Liver (tissue), 9 donors: Measurements from ENCODE around the gene MAMDC2. TPM values are rescaled to one million over a fixed set of nuclear protein-coding genes. Genes with fewer than 3 reads are reported as not detected.

Experiments
- DNase-seq: peaks from one replicate; pipeline ENCODE4 v3.0.0-alpha.2; 2017; ENCODE audit warnings: low spot score
- H3K27ac ChIP-seq, 2 donors: one replicate each; pipeline ENCODE4 v1.7.0; 2013; ENCODE audit warnings: inconsistent platforms in 2 of 2, low read length in 2 of 2, control low read depth in 1 of 2, low read depth in 1 of 2, mild to moderate bottlenecking in 1 of 2
- H3K27me3 ChIP-seq, 4 donors: one replicate each; pipeline versions ENCODE4 v1.6.1 to v1.7.0; 2013; ENCODE audit warnings: low read length in 3 of 4, inconsistent platforms in 1 of 4, mild to moderate bottlenecking in 1 of 4, moderate library complexity in 1 of 4; ENCODE audit not compliant: control insufficient read depth in 4 of 4, insufficient read depth in 4 of 4
- H3K36me3 ChIP-seq, 4 donors: one replicate each; pipeline versions ENCODE4 v1.6.1 to v1.7.0; 2013; ENCODE audit warnings: low read length in 3 of 4, mild to moderate bottlenecking in 3 of 4, low read depth in 1 of 4, moderate library complexity in 1 of 4; ENCODE audit not compliant: control insufficient read depth in 4 of 4, insufficient read depth in 3 of 4
- H3K4me1 ChIP-seq, 4 donors: one replicate each; pipeline versions ENCODE4 v1.6.1 to v1.7.0; 2013; ENCODE audit warnings: low read length in 3 of 4, mild to moderate bottlenecking in 3 of 4, moderate library complexity in 1 of 4; ENCODE audit not compliant: control insufficient read depth in 4 of 4, insufficient read depth in 4 of 4
- H3K4me3 ChIP-seq, 3 donors: one replicate each; pipeline versions ENCODE4 v1.6.1 to v1.7.0; 2013; ENCODE audit warnings: low read length in 3 of 3, control low read depth in 1 of 3, low read depth in 1 of 3, mild to moderate bottlenecking in 1 of 3
- H3K9ac ChIP-seq, 2 donors: one replicate each; pipeline ENCODE4 v1.7.0; 2013; ENCODE audit warnings: low read length in 2 of 2, mild to moderate bottlenecking in 2 of 2, moderate library complexity in 2 of 2, control low read depth in 1 of 2, low read depth in 1 of 2
- H3K9me3 ChIP-seq, 4 donors: one replicate each; pipeline versions ENCODE4 v1.6.1 to v1.7.0; 2013; ENCODE audit warnings: low read length in 3 of 4; ENCODE audit not compliant: control insufficient read depth in 4 of 4
- FOXA1 ChIP-seq: IDR thresholded peaks from 2 replicates; pipeline ENCODE4 v1.6.1; 2016; ENCODE audit warnings: antibody characterized with exemption
- FOXA2 ChIP-seq: IDR thresholded peaks from 2 replicates; pipeline ENCODE4 v1.6.1; 2016; ENCODE audit warnings: antibody characterized with exemption
- GABPA ChIP-seq, 2 donors: IDR thresholded peaks in 1 of 2; conservative IDR thresholded peaks in 1 of 2; 2 replicates each; pipeline ENCODE4 v1.6.1; 2016; ENCODE audit warnings: antibody characterized with exemption in 2 of 2, mild to moderate bottlenecking in 1 of 2, moderate library complexity in 1 of 2
- JUND ChIP-seq, 2 donors: IDR thresholded peaks; 2 replicates each; pipeline ENCODE4 v1.6.1; 2016; ENCODE audit warnings: antibody characterized with exemption in 2 of 2
- NR2F2 ChIP-seq: IDR thresholded peaks from 2 replicates; pipeline ENCODE4 v1.6.1; 2016; ENCODE audit warnings: antibody characterized with exemption
- RXRA ChIP-seq, 2 donors: IDR thresholded peaks; 2 replicates each; pipeline ENCODE4 v1.6.1; 2017 to 2018; ENCODE audit warnings: antibody characterized with exemption in 2 of 2, mild to moderate bottlenecking in 1 of 2
- SP1 ChIP-seq: IDR thresholded peaks from 2 replicates; pipeline ENCODE4 v1.6.1; 2018; ENCODE audit warnings: antibody characterized with exemption, mild to moderate bottlenecking
- YY1 ChIP-seq: IDR thresholded peaks from 2 replicates; pipeline ENCODE4 v1.6.1; 2016; ENCODE audit warnings: antibody characterized with exemption, mild to moderate bottlenecking
- WGBS: extraction: QIAGEN DNeasy Blood & Tissue Kit; methylation state at CpG from one replicate; pipeline ENCODE4 v1.1.7; 2013; 5-methylcytosine and 5-hydroxymethylcytosine counted together
- polyA plus RNA-seq, 2 donors: library from polyadenylated mRNA; stranded (reverse) in 1 of 2; unstranded in 1 of 2; fragments of 200-250 nt in 1 of 2; fragments of >200 nt in 1 of 2; fragmentation: Nextera tagmentation in 1 of 2; extraction: Ambion mirVana in 1 of 2; gene quantifications; one replicate each; pipeline versions ENCODE4 v1.2.1 to v1.2.3, GENCODE V29; 2013 to 2015
- total RNA-seq, 2 donors: library from RNA; depleted of rRNA; stranded (reverse); fragments of >200 nt; gene quantifications; one replicate each; pipeline ENCODE4 v1.2.3, GENCODE V29; 2014
- TF ChIP-seq, protein P1 (sequence below): IDR thresholded peaks from 2 replicates; pipeline ENCODE4 v1.6.1; 2016; ENCODE audit warnings: antibody characterized with exemption, mild to moderate bottlenecking
- TF ChIP-seq, protein P2 (sequence below): fragments of 150-350 bp; IDR thresholded peaks from 2 replicates; pipeline ENCODE4 v1.5.1; 2017; ENCODE audit warnings: improper control_type of control experiment, low read depth, low read length; ENCODE audit not compliant: missing input control
- TF ChIP-seq, protein P3 (sequence below): IDR thresholded peaks from 2 replicates; pipeline ENCODE4 v1.6.1; 2016; ENCODE audit warnings: antibody characterized with exemption
- TF ChIP-seq, protein P4 (sequence below): IDR thresholded peaks from 2 replicates; pipeline ENCODE4 v1.6.1; 2016; ENCODE audit warnings: antibody characterized with exemption
- donor health status: healthy.
- donor health status: healthy.
- donor health status: healthy.
- donor health status: healthy.
- donor health status: healthy.

Gene MAMDC2
- total and polyA plus RNA-seq, 4 donors: 0.28 to 4.4 (median 1.0) TPM

DNA sequence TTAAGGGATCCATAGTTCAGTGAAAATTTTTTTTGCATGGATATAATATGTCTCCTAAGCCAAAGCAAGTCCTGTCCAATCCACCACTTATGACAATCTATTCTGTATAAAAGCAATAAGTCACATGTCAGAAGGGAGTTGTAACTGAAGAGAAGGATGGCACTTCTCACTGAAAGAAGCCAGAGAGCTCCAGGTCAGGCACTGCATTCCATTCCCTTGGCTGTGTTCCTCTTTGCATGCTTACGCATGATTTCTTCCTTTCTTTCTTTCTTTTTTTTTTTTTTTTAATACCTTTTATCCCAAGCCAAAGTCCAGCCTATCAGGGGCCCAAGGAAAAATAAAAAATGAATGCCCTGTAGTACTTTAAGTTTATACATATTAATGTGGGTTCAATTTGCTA is 39.8 kb downstream of the MAMDC2 start:
- 93% methylated on average over 1 of the region's 1 CpG for WGBS
- Histone ChIP-seq H3K4me1 (peaks cover 0 to 16% (median 11%) of the 10 kb centered on the region in 4 donors), H3K9ac (no peak overlapping the region), H3K9me3 (no peaks in the 10 kb centered on the region), H3K4me3 (no peak overlapping the region), H3K27ac (no peak overlapping the region), H3K36me3 (no peaks in the 10 kb centered on the region), H3K27me3 (peaks cover 0 to 4% (median 0%) of the 10 kb centered on the region in 4 donors)
- TF ChIP-seq NR2F2 (no peak), YY1 (no peak), GABPA (IDR thresholded peaks at IDR 0.05 in 1 of 2, conservative IDR thresholded peaks at IDR 0.05 in 1 of 2) (no peak), SP1 (no peak), RXRA (IDR thresholded peaks at IDR 0.05) (no peak), FOXA2 (no peak), FOXA1 (no peak), JUND (IDR thresholded peaks at IDR 0.05) (no peak)
- TF ChIP-seq, protein P1, sequence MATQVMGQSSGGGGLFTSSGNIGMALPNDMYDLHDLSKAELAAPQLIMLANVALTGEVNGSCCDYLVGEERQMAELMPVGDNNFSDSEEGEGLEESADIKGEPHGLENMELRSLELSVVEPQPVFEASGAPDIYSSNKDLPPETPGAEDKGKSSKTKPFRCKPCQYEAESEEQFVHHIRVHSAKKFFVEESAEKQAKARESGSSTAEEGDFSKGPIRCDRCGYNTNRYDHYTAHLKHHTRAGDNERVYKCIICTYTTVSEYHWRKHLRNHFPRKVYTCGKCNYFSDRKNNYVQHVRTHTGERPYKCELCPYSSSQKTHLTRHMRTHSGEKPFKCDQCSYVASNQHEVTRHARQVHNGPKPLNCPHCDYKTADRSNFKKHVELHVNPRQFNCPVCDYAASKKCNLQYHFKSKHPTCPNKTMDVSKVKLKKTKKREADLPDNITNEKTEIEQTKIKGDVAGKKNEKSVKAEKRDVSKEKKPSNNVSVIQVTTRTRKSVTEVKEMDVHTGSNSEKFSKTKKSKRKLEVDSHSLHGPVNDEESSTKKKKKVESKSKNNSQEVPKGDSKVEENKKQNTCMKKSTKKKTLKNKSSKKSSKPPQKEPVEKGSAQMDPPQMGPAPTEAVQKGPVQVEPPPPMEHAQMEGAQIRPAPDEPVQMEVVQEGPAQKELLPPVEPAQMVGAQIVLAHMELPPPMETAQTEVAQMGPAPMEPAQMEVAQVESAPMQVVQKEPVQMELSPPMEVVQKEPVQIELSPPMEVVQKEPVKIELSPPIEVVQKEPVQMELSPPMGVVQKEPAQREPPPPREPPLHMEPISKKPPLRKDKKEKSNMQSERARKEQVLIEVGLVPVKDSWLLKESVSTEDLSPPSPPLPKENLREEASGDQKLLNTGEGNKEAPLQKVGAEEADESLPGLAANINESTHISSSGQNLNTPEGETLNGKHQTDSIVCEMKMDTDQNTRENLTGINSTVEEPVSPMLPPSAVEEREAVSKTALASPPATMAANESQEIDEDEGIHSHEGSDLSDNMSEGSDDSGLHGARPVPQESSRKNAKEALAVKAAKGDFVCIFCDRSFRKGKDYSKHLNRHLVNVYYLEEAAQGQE: no peak
- TF ChIP-seq, protein P2, sequence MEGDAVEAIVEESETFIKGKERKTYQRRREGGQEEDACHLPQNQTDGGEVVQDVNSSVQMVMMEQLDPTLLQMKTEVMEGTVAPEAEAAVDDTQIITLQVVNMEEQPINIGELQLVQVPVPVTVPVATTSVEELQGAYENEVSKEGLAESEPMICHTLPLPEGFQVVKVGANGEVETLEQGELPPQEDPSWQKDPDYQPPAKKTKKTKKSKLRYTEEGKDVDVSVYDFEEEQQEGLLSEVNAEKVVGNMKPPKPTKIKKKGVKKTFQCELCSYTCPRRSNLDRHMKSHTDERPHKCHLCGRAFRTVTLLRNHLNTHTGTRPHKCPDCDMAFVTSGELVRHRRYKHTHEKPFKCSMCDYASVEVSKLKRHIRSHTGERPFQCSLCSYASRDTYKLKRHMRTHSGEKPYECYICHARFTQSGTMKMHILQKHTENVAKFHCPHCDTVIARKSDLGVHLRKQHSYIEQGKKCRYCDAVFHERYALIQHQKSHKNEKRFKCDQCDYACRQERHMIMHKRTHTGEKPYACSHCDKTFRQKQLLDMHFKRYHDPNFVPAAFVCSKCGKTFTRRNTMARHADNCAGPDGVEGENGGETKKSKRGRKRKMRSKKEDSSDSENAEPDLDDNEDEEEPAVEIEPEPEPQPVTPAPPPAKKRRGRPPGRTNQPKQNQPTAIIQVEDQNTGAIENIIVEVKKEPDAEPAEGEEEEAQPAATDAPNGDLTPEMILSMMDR: no peak
- TF ChIP-seq, protein P3, sequence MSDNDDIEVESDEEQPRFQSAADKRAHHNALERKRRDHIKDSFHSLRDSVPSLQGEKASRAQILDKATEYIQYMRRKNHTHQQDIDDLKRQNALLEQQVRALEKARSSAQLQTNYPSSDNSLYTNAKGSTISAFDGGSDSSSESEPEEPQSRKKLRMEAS: no peak
- TF ChIP-seq, protein P4, sequence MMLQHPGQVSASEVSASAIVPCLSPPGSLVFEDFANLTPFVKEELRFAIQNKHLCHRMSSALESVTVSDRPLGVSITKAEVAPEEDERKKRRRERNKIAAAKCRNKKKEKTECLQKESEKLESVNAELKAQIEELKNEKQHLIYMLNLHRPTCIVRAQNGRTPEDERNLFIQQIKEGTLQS: no peak
- DNase-seq: no peak

DNA sequence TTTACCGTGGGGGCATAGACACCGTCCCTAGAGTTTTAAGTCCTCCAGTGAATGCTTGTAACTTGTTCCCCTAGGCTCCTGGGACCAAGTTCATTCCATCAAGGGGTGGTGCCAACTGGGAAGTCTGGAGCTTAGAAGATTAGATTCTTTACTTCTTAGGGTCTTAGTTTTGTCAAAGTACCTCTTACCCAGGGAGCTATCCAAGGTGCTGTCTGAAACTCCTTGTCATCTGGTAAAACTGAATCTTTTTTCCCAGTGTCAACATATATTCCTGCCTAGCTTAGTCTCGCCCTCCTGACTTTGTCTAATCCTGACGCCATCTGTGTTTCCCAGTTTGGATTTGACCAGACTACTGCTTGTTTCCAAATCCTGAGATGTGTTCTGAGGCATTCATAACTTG is 41.6 kb downstream of the MAMDC2 start:
- Histone ChIP-seq H3K27me3 (peaks cover 0 to 4% (median 0%) of the 10 kb centered on the region in 4 donors), H3K4me3 (no peak overlapping the region), H3K36me3 (no peaks in the 10 kb centered on the region), H3K27ac (no peak overlapping the region), H3K9ac (no peak overlapping the region), H3K4me1 (peaks cover 0 to 7% (median 3%) of the 10 kb centered on the region in 4 donors), H3K9me3 (no peaks in the 10 kb centered on the region)
- 77% methylated on average over 4 of the region's 4 CpGs for WGBS
- TF ChIP-seq RXRA (IDR thresholded peaks at IDR 0.05): no peak
- TF ChIP-seq, protein P1: peak; percentile 75
- no peak for DNase-seq
